HEK293 (cell line): ENCODE data around the gene GMPR2.

Experiments
- CTCF ChIA-PET: fragments of 350-600 bp; formaldehyde crosslinking; extraction: SDS; loops from one replicate; lab custom pipeline; 2021; ENCODE audit warnings: antibody characterized with exemption; lab: Yijun Ruan, JAX
- POLR2A ChIA-PET: fragments of 300-600 bp; formaldehyde crosslinking; extraction: SDS; loops from one replicate; lab custom pipeline; 2020; ENCODE audit warnings: antibody characterized with exemption, inconsistent platforms; lab: Yijun Ruan, JAX
- H3K27ac ChIP-seq: fragments of 200-500 bp; sonication (Bioruptor generic); 2 replicates; pipeline ENCODE4 v1.5.1; 2014; ENCODE audit warnings: low read depth, low read length, control low read depth, inconsistent platforms; ENCODE audit errors: extremely low read depth
- H3K36me3 ChIP-seq, 2 experiments: fragments of 200-500 bp in 1 of 2; sonication (Bioruptor generic) in 1 of 2; 1 replicate in 1 of 2; 2 replicates in 1 of 2; pipeline ENCODE4 v1.5.1; 2014 to 2017; ENCODE audit warnings: inconsistent platforms in 2 of 2, low read length in 2 of 2; ENCODE audit not compliant: control insufficient read depth in 2 of 2, insufficient read depth in 1 of 2
- H3K4me1 ChIP-seq: fragments of 200-500 bp; sonication (Bioruptor generic); 2 replicates; pipeline ENCODE4 v1.5.1; 2014; ENCODE audit warnings: mild to moderate bottlenecking, low read length, inconsistent platforms; ENCODE audit not compliant: control insufficient read depth, insufficient read depth
- H3K4me3 ChIP-seq: 2 replicates; pipeline ENCODE4 v1.5.1; 2011; ENCODE audit warnings: low read depth, mild to moderate bottlenecking, control low read depth, low read length, moderate library complexity
- H3K9me3 ChIP-seq: fragments of 200-500 bp; sonication (Bioruptor generic); 2 replicates; pipeline ENCODE4 v1.5.1; 2014; ENCODE audit warnings: low read depth, low read length, inconsistent platforms; ENCODE audit not compliant: control insufficient read depth, insufficient read depth
- EGR2 ChIP-seq: fragments of 450-650 bp; formaldehyde crosslinking; IDR thresholded peaks from 2 replicates; pipeline ENCODE4 v1.5.1; 2016; ENCODE audit warnings: low read depth, missing biosample characterization, missing genetic modification characterization
- GLIS2 ChIP-seq: fragments of 450-650 bp; formaldehyde crosslinking; IDR thresholded peaks from 2 replicates; pipeline ENCODE4 v1.5.1; 2016; ENCODE audit warnings: missing biosample characterization, missing genetic modification characterization
- RBAK ChIP-seq: fragments of 450-650 bp; formaldehyde crosslinking; IDR thresholded peaks from 2 replicates; pipeline ENCODE4 v1.5.1; 2016; ENCODE audit warnings: missing biosample characterization, missing genetic modification characterization
- REPIN1 ChIP-seq: fragments of 450-650 bp; formaldehyde crosslinking; IDR thresholded peaks from 2 replicates; pipeline ENCODE4 v1.5.1; 2017; ENCODE audit warnings: missing biosample characterization, missing genetic modification characterization, low read depth
- SP2 ChIP-seq: fragments of 450-650 bp; formaldehyde crosslinking; IDR thresholded peaks from 2 replicates; pipeline ENCODE4 v1.5.1; 2016; ENCODE audit warnings: missing biosample characterization, missing genetic modification characterization
- ZBTB7A ChIP-seq: fragments of 450-650 bp; formaldehyde crosslinking; IDR thresholded peaks from 2 replicates; pipeline ENCODE4 v1.5.1; 2016; ENCODE audit warnings: low read depth, missing biosample characterization, missing genetic modification characterization
- ZBTB8A ChIP-seq: fragments of 450-650 bp; formaldehyde crosslinking; IDR thresholded peaks from 2 replicates; pipeline ENCODE4 v1.5.1; 2016; ENCODE audit warnings: missing biosample characterization, missing genetic modification characterization
- ZNF10 ChIP-seq: fragments of 450-650 bp; formaldehyde crosslinking; IDR thresholded peaks from 2 replicates; pipeline ENCODE4 v1.5.1; 2017; ENCODE audit warnings: missing biosample characterization, missing genetic modification characterization
- ZNF133 ChIP-seq: fragments of 450-650 bp; formaldehyde crosslinking; IDR thresholded peaks from 2 replicates; pipeline ENCODE4 v1.5.1; 2016; ENCODE audit warnings: missing biosample characterization, missing genetic modification characterization
- ZNF621 ChIP-seq: fragments of 450-650 bp; formaldehyde crosslinking; IDR thresholded peaks from 2 replicates; pipeline ENCODE4 v1.5.1; 2017; ENCODE audit warnings: missing biosample characterization, missing genetic modification characterization
- ZNF629 ChIP-seq: fragments of 450-650 bp; formaldehyde crosslinking; IDR thresholded peaks from 2 replicates; pipeline ENCODE4 v1.5.1; 2017; ENCODE audit warnings: missing biosample characterization, missing genetic modification characterization
- ZNF654 ChIP-seq: fragments of 450-650 bp; formaldehyde crosslinking; IDR thresholded peaks from 2 replicates; pipeline ENCODE4 v1.5.1; 2016; ENCODE audit warnings: low read depth, missing biosample characterization, missing genetic modification characterization
- ZNF792 ChIP-seq: fragments of 450-650 bp; formaldehyde crosslinking; IDR thresholded peaks from 2 replicates; pipeline ENCODE4 v1.5.1; 2016; ENCODE audit warnings: missing biosample characterization, missing genetic modification characterization
- TF ChIP-seq, protein P1 (sequence below): fragments of 450-650 bp; formaldehyde crosslinking; IDR thresholded peaks from 2 replicates; pipeline ENCODE4 v1.5.1; 2016; ENCODE audit warnings: missing biosample characterization, missing genetic modification characterization
- TF ChIP-seq, protein P2 (sequence below): fragments of 450-650 bp; formaldehyde crosslinking; IDR thresholded peaks from 2 replicates; pipeline ENCODE4 v1.5.1; 2016; ENCODE audit warnings: missing biosample characterization, missing genetic modification characterization, low read depth
- TF ChIP-seq, protein P3 (sequence below): fragments of 450-650 bp; formaldehyde crosslinking; IDR thresholded peaks from 2 replicates; pipeline ENCODE4 v1.5.1; 2016; ENCODE audit warnings: missing biosample characterization, missing genetic modification characterization

GMPR2 gene

DNA sequence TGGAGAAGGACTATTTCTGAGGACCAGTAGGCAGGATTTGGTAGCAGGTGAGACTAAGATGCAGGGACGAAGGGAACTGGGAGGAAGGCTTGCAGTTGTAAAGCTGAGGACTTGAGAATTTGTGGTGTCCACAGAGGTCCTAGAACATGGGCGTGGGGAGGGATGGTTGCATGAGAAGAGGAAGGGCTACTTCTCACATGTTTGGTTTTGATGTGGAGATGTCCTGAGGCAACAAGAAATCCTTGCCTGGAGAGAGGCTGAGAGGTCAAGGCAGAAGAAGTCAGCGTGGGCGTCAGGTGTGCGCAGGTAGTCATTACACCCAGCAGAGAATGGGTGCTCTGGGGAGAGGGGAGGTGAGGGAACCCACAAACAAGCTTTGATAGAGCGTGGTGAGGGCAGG is 44.3 kb downstream of the GMPR2 start:
- H3K4me1 ChIP-seq = no peaks in the 10 kb centered on the region
- POLR2A ChIA-PET = no interaction called here
- CTCF ChIA-PET = interaction anchor here (0.6 to 1.3 kb wide), 2 partner anchors 132 to 218 kb away, joined by 4 to 5 read pairs; no protein-coding TSS in a partner anchor
- no peak overlapping the region for H3K27ac ChIP-seq
- TF ChIP-seq, protein P1, sequence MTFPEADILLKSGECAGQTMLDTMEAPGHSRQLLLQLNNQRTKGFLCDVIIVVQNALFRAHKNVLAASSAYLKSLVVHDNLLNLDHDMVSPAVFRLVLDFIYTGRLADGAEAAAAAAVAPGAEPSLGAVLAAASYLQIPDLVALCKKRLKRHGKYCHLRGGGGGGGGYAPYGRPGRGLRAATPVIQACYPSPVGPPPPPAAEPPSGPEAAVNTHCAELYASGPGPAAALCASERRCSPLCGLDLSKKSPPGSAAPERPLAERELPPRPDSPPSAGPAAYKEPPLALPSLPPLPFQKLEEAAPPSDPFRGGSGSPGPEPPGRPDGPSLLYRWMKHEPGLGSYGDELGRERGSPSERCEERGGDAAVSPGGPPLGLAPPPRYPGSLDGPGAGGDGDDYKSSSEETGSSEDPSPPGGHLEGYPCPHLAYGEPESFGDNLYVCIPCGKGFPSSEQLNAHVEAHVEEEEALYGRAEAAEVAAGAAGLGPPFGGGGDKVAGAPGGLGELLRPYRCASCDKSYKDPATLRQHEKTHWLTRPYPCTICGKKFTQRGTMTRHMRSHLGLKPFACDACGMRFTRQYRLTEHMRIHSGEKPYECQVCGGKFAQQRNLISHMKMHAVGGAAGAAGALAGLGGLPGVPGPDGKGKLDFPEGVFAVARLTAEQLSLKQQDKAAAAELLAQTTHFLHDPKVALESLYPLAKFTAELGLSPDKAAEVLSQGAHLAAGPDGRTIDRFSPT (tag by site-specific recombination) = no peak
- TF ChIP-seq ZNF10 (tag by site-specific recombination) (no peak), SP2 (tag by site-specific recombination) (no peak), ZNF792 (tag by site-specific recombination) (no peak), ZNF133 (no peak), ZBTB7A (tag by site-specific recombination) (no peak), EGR2 (tag by site-specific recombination) (no peak), ZNF621 (tag by site-specific recombination) (no peak)
- H3K9me3 ChIP-seq = no peaks in the 10 kb centered on the region
- H3K4me3 ChIP-seq = no peak overlapping the region
- no peaks in the 10 kb centered on the region for H3K36me3 ChIP-seq

DNA sequence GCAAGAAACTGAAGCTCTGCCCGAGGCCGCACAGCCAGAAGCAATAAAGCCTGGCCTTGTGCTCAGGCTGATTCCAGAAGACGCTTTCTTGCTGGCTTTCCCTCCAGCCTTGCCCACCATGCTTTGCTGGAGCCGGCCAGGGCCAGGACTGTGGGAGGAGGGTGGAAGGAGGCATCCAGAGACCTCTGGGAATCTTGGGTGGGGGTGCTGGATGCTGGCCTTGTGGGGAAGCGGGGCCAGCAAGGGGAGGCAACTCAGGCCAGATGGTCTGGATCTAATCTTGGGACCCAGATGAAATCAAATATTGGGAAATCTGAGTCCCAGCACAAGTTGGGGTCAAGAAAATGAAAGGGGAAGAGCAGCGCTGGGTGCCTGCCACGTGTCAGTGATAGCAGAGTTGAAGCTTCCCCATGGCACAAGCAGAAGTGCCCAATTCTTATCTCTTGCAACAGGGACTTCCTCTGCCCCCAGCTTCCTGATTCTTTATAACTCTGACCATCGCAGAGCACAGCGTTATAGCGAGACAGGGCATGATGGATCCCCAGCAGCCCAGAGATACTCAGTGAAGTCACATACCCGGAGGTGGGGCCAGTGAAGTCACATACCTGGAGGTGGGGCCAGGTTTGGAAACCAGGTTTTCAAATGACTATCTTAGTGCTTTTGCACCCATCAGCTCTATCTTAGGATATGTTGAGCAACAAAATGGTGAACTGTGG is 45.0 kb downstream of the GMPR2 start:
- TF ChIP-seq REPIN1 (tag by site-specific recombination) = no peak
- no peak for TF ChIP-seq ZNF629 (tag by site-specific recombination)
- TF ChIP-seq, protein P2, sequence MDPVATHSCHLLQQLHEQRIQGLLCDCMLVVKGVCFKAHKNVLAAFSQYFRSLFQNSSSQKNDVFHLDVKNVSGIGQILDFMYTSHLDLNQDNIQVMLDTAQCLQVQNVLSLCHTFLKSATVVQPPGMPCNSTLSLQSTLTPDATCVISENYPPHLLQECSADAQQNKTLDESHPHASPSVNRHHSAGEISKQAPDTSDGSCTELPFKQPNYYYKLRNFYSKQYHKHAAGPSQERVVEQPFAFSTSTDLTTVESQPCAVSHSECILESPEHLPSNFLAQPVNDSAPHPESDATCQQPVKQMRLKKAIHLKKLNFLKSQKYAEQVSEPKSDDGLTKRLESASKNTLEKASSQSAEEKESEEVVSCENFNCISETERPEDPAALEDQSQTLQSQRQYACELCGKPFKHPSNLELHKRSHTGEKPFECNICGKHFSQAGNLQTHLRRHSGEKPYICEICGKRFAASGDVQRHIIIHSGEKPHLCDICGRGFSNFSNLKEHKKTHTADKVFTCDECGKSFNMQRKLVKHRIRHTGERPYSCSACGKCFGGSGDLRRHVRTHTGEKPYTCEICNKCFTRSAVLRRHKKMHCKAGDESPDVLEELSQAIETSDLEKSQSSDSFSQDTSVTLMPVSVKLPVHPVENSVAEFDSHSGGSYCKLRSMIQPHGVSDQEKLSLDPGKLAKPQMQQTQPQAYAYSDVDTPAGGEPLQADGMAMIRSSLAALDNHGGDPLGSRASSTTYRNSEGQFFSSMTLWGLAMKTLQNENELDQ (tag by site-specific recombination) = no peak
- TF ChIP-seq, protein P3, sequence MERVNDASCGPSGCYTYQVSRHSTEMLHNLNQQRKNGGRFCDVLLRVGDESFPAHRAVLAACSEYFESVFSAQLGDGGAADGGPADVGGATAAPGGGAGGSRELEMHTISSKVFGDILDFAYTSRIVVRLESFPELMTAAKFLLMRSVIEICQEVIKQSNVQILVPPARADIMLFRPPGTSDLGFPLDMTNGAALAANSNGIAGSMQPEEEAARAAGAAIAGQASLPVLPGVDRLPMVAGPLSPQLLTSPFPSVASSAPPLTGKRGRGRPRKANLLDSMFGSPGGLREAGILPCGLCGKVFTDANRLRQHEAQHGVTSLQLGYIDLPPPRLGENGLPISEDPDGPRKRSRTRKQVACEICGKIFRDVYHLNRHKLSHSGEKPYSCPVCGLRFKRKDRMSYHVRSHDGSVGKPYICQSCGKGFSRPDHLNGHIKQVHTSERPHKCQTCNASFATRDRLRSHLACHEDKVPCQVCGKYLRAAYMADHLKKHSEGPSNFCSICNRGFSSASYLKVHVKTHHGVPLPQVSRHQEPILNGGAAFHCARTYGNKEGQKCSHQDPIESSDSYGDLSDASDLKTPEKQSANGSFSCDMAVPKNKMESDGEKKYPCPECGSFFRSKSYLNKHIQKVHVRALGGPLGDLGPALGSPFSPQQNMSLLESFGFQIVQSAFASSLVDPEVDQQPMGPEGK (tag by site-specific recombination) = no peak
- no peak for TF ChIP-seq ZNF654
- TF ChIP-seq GLIS2 (tag by site-specific recombination) = no peak
- TF ChIP-seq ZBTB8A = no peak
- TF ChIP-seq EGR2 (tag by site-specific recombination) = no peak
- TF ChIP-seq RBAK (tag by site-specific recombination) = no peak
- Histone ChIP-seq H3K9me3 (no peaks in the 10 kb centered on the region), H3K4me1 (no peaks in the 10 kb centered on the region), H3K4me3 (no peak overlapping the region), H3K36me3 (no peaks in the 10 kb centered on the region), H3K27ac (no peak overlapping the region)
- POLR2A ChIA-PET = interaction anchor here (0.5 kb wide), 1 partner anchor 107 kb away, joined by 3 read pairs; no protein-coding TSS in a partner anchor
- CTCF ChIA-PET = interaction anchor here (0.6 to 1.3 kb wide), 4 partner anchors 35 to 219 kb away, joined by 4 to 6 read pairs (median 5); partner anchors contain the start of gene TINF2
